ENCODE measurements around the gene RGS5. TPM values are rescaled to one million over a fixed set of nuclear protein-coding genes. Genes with fewer than 3 reads are reported as not detected.

Gene RGS5
- total and polyA plus RNA-seq, 4 donors: 983 to 2,702 (median 1,290) TPM

DNA sequence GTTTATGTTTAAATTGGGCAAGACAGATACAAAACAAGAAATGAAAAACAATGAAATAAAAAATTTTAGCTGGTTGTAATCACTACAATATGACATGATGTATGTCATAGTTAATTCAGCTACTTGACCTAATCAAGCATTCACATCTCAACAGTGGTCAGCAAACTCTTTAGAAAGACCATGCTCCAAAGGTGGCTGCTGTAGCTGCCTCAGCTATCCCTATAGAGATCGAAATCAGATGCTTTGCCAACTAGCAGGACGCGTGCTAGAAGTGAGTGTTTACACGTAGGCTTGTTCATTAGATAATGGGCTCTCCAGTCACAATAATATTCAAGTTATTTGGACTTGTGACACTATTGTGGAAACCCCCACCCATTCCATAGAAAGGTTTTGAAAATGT, 25.9 kb downstream of the RGS5 start:
- intact Hi-C loops (cut with DNase I): loop anchor here in 1 of 2 donors (10.0 kb wide), 1 partner anchor 138 kb away; no protein-coding TSS in a partner anchor
- Histone ChIP-seq H3K36me3 (ENCODE audit: control insufficient read depth in 1 of 2, insufficient read depth in 2 of 2, low read length in 1 of 2) (no peaks in the 10 kb centered on the region), H3K9me3 (ENCODE audit: control insufficient read depth, low read length) (no peaks in the 10 kb centered on the region), H3K4me3 (ENCODE audit: low read length in 2 of 2) (no peak overlapping the region), H3K4me1 (ENCODE audit: control insufficient read depth in 1 of 2, insufficient read depth in 2 of 2, low read length in 2 of 2) (peaks cover 2 to 3% of the 10 kb centered on the region in 2 donors), H3K27ac (ENCODE audit: low read depth in 1 of 2, low read length in 2 of 2) (peak overlapping the region; percentile 67 to 82), H3K27me3 (ENCODE audit: control insufficient read depth in 1 of 2, insufficient read depth in 2 of 2, low read length in 1 of 2) (no peaks in the 10 kb centered on the region)
- no peak for ATAC-seq (ENCODE audit: low FRiP score)
- 22 to 32% methylated on average over 4 of the region's 4 CpGs for WGBS, 2 donors
- DNase-seq: no peak

- Histone ChIP-seq H3K36me3 (ENCODE audit: control insufficient read depth in 1 of 2, insufficient read depth in 2 of 2, low read length in 1 of 2) (no peaks in the 10 kb centered on the region), H3K27ac (ENCODE audit: low read depth in 1 of 2, low read length in 2 of 2) (peak overlapping the region; percentile 90 to 95), H3K4me1 (ENCODE audit: control insufficient read depth in 1 of 2, insufficient read depth in 2 of 2, low read length in 2 of 2) (peaks cover 2 to 3% of the 10 kb centered on the region in 2 donors), H3K4me3 (ENCODE audit: low read length in 2 of 2) (peak overlapping the region in 1 of 2 donors; percentile 69), H3K9me3 (ENCODE audit: control insufficient read depth, low read length) (no peaks in the 10 kb centered on the region), H3K27me3 (ENCODE audit: control insufficient read depth in 1 of 2, insufficient read depth in 2 of 2, low read length in 1 of 2) (no peaks in the 10 kb centered on the region)
- ATAC-seq (ENCODE audit: low FRiP score) (peak; percentile 72), DNase-seq (peak; percentile 85 to 90)
- 9 to 11% methylated on average over 18 of the region's 18 CpGs for WGBS, 2 donors
- intact Hi-C loops (cut with DNase I): loop anchor here (5.0 to 10.0 kb wide), 4 partner anchors 102 to 317 kb away; no protein-coding TSS in a partner anchor
Observed at GRCh38 chr1:163174524-163175437, 27.9 kb downstream of the RGS5 start.

GRCh38 chr1:163173121-163173520, 29.6 kb downstream of the RGS5 start:
- no peaks in the 10 kb centered on the region for H3K36me3 ChIP-seq (ENCODE audit: control insufficient read depth in 1 of 2, insufficient read depth in 2 of 2, low read length in 1 of 2)
- peaks cover 3% of the 10 kb centered on the region in 2 donors for H3K4me1 ChIP-seq (ENCODE audit: control insufficient read depth in 1 of 2, insufficient read depth in 2 of 2, low read length in 2 of 2)
- 4 to 7% methylated on average over 4 of the region's 4 CpGs for WGBS, 2 donors
- H3K27me3 ChIP-seq (ENCODE audit: control insufficient read depth in 1 of 2, insufficient read depth in 2 of 2, low read length in 1 of 2): no peaks in the 10 kb centered on the region
- DNase-seq: no peak
- intact Hi-C loops (cut with DNase I): loop anchor here (5.0 to 10.0 kb wide), 4 partner anchors 101 to 316 kb away; no protein-coding TSS in a partner anchor
- H3K4me3 ChIP-seq (ENCODE audit: low read length in 2 of 2): peak overlapping the region in 1 of 2 donors; percentile 10
- H3K27ac ChIP-seq (ENCODE audit: low read depth in 1 of 2, low read length in 2 of 2): peak overlapping the region; percentile 28 to 48
- ATAC-seq (ENCODE audit: low FRiP score): no peak
- no peaks in the 10 kb centered on the region for H3K9me3 ChIP-seq (ENCODE audit: control insufficient read depth, low read length)

- Histone ChIP-seq H3K9me3 (ENCODE audit: control insufficient read depth, low read length) (no peaks in the 10 kb centered on the region), H3K27ac (ENCODE audit: low read depth in 1 of 2, low read length in 2 of 2) (no peak overlapping the region), H3K4me3 (ENCODE audit: low read length in 2 of 2) (peak overlapping the region in 1 of 2 donors; percentile 26), H3K4me1 (ENCODE audit: control insufficient read depth in 1 of 2, insufficient read depth in 2 of 2, low read length in 2 of 2) (peaks cover 3% of the 10 kb centered on the region in 2 donors), H3K36me3 (ENCODE audit: control insufficient read depth in 1 of 2, insufficient read depth in 2 of 2, low read length in 1 of 2) (no peaks in the 10 kb centered on the region), H3K27me3 (ENCODE audit: control insufficient read depth in 1 of 2, insufficient read depth in 2 of 2, low read length in 1 of 2) (no peaks in the 10 kb centered on the region)
- DNase-seq: no peak
- 3 to 5% methylated on average over 2 of the region's 2 CpGs for WGBS, 2 donors
- no peak for ATAC-seq (ENCODE audit: low FRiP score)
- intact Hi-C loops (cut with DNase I): loop anchor here (5.0 to 10.0 kb wide), 4 partner anchors 100 to 315 kb away; no protein-coding TSS in a partner anchor
Observed at GRCh38 chr1:163172596-163172995, 30.1 kb downstream of the RGS5 start.

DNA sequence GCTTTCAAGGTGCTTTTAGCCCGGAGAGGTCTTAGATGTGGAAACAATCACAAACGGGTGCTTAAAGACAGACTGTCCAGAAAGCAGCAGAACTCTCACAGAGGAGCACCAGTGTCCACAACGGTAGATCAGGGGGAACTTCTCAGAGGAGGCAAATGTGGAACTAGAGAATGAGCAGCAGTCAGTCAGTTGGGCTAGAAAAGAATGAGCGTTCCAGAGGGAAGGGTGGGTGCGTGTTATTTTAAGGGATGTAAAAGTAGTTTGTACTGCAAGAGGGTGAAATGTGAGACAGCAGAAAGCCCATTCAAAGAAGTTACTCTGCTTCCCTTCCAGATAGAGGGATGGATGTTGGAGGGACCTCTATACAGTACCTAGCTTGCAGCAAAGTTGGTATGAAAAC, 30.9 kb downstream of the RGS5 start:
- intact Hi-C loops (cut with DNase I): loop anchor here (5.0 to 10.0 kb wide), 4 partner anchors 100 to 315 kb away; no protein-coding TSS in a partner anchor
- WGBS, 2 donors: 5 to 7% methylated on average over 5 of the region's 5 CpGs
- Histone ChIP-seq H3K36me3 (ENCODE audit: control insufficient read depth in 1 of 2, insufficient read depth in 2 of 2, low read length in 1 of 2) (peaks cover 0 to 2% of the 10 kb centered on the region in 2 donors), H3K4me3 (ENCODE audit: low read length in 2 of 2) (peak overlapping the region in 1 of 2 donors; percentile 54), H3K27ac (ENCODE audit: low read depth in 1 of 2, low read length in 2 of 2) (peak overlapping the region in 1 of 2 donors; percentile 91), H3K4me1 (ENCODE audit: control insufficient read depth in 1 of 2, insufficient read depth in 2 of 2, low read length in 2 of 2) (peaks cover 5% of the 10 kb centered on the region in 2 donors), H3K9me3 (ENCODE audit: control insufficient read depth, low read length) (no peaks in the 10 kb centered on the region), H3K27me3 (ENCODE audit: control insufficient read depth in 1 of 2, insufficient read depth in 2 of 2, low read length in 1 of 2) (no peaks in the 10 kb centered on the region)
- DNase-seq (no peak), ATAC-seq (ENCODE audit: low FRiP score) (no peak)

- H3K9me3 ChIP-seq (ENCODE audit: control insufficient read depth, low read length): no peaks in the 10 kb centered on the region
- H3K4me1 ChIP-seq (ENCODE audit: control insufficient read depth in 1 of 2, insufficient read depth in 2 of 2, low read length in 2 of 2): peaks cover 5% of the 10 kb centered on the region in 2 donors
- H3K4me3 ChIP-seq (ENCODE audit: low read length in 2 of 2): peak overlapping the region in 1 of 2 donors; percentile 54
- H3K27me3 ChIP-seq (ENCODE audit: control insufficient read depth in 1 of 2, insufficient read depth in 2 of 2, low read length in 1 of 2): no peaks in the 10 kb centered on the region
- ATAC-seq (ENCODE audit: low FRiP score) (no peak), DNase-seq (no peak)
- H3K27ac ChIP-seq (ENCODE audit: low read depth in 1 of 2, low read length in 2 of 2): peak overlapping the region; percentile 82 to 85
- 8 to 9% methylated on average over 5 of the region's 5 CpGs for WGBS, 2 donors
- H3K36me3 ChIP-seq (ENCODE audit: control insufficient read depth in 1 of 2, insufficient read depth in 2 of 2, low read length in 1 of 2): peaks cover 0 to 2% of the 10 kb centered on the region in 2 donors
- intact Hi-C loops (cut with DNase I): loop anchor here (5.0 to 10.0 kb wide), 4 partner anchors 99 to 314 kb away; no protein-coding TSS in a partner anchor
Observed at GRCh38 chr1:163170975-163171676, 31.6 kb downstream of the RGS5 start.

DNA sequence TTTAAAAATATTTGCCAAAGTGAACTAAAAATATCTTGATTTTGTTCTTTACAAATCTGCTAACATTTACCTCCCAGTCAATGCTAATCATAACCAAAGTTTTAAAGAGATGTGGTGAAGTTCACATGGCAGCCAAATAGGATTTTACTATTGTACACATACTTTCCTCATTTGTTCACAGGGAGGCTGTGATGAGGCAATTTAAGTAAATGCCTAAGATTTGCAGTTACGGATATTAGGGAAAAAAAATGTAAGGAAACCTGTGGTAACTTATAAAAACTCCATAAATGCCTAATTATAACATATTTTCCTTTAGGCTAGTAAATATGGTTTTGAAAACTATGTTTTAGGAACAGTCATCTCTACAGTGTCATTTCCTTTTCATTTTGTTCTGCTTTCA, 32.4 kb downstream of the RGS5 start:
- Histone ChIP-seq H3K4me1 (ENCODE audit: control insufficient read depth in 1 of 2, insufficient read depth in 2 of 2, low read length in 2 of 2) (peaks cover 7% of the 10 kb centered on the region in 2 donors), H3K4me3 (ENCODE audit: low read length in 2 of 2) (peak overlapping the region in 1 of 2 donors; percentile 34), H3K36me3 (ENCODE audit: control insufficient read depth in 1 of 2, insufficient read depth in 2 of 2, low read length in 1 of 2) (peaks cover 0 to 2% of the 10 kb centered on the region in 2 donors), H3K27ac (ENCODE audit: low read depth in 1 of 2, low read length in 2 of 2) (peak overlapping the region; percentile 82 to 95), H3K27me3 (ENCODE audit: control insufficient read depth in 1 of 2, insufficient read depth in 2 of 2, low read length in 1 of 2) (no peaks in the 10 kb centered on the region), H3K9me3 (ENCODE audit: control insufficient read depth, low read length) (no peaks in the 10 kb centered on the region)
- ATAC-seq (ENCODE audit: low FRiP score): no peak
- intact Hi-C loops (cut with DNase I): loop anchor here (5.0 to 10.0 kb wide), 4 partner anchors 98 to 313 kb away; no protein-coding TSS in a partner anchor
- WGBS, 2 donors: 2 to 8% methylated on average over 1 of the region's 1 CpG
- no peak for DNase-seq

DNA sequence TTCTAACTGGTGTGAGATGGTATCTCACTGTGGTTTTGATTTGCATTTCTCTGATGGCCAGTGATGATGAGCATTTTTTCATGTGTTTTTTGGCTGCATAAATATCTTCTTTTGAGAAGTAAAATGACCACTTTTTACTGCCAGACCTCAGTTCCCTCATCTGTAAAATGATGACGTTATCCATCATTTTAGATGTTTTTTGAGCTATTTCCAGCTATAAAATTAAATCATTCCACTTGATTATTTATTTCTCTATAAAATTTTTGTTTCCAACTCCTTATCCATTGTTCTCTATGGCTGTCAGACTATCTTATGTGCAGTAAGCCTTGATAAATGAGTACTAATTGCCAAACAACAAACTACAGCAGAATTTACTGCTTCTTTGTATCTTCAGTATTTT, 33.2 kb downstream of the RGS5 start:
- 14 to 34% methylated on average over 1 of the region's 1 CpG for WGBS, 2 donors
- H3K27ac ChIP-seq (ENCODE audit: low read depth in 1 of 2, low read length in 2 of 2): no peak overlapping the region
- ATAC-seq (ENCODE audit: low FRiP score) (no peak), DNase-seq (no peak)
- intact Hi-C loops (cut with DNase I): loop anchor here in 1 of 2 donors (5.0 kb wide), 1 partner anchor 82 kb away; no protein-coding TSS in a partner anchor
- no peak overlapping the region for H3K4me3 ChIP-seq (ENCODE audit: low read length in 2 of 2)
- peaks cover 0 to 2% of the 10 kb centered on the region in 2 donors for H3K36me3 ChIP-seq (ENCODE audit: control insufficient read depth in 1 of 2, insufficient read depth in 2 of 2, low read length in 1 of 2)
- H3K9me3 ChIP-seq (ENCODE audit: control insufficient read depth, low read length): no peaks in the 10 kb centered on the region
- no peaks in the 10 kb centered on the region for H3K27me3 ChIP-seq (ENCODE audit: control insufficient read depth in 1 of 2, insufficient read depth in 2 of 2, low read length in 1 of 2)
- H3K4me1 ChIP-seq (ENCODE audit: control insufficient read depth in 1 of 2, insufficient read depth in 2 of 2, low read length in 2 of 2): peaks cover 6 to 12% of the 10 kb centered on the region in 2 donors

Data from aorta (tissue), 5 donors.